A549 (cell line): ENCODE data around the gene HOXB1. TPM values are rescaled to one million over a fixed set of nuclear protein-coding genes. Genes with fewer than 3 reads are reported as not detected.

Source experiments
- ATAC-seq, 2 experiments: fragments of 200-7000 bp in 1 of 2; fragments of >200 bp in 1 of 2; cut with Nextera tagmentation in 1 of 2; cut with Tn5 transposase in 1 of 2; 3 replicates each; pipeline versions ENCODE4 v1.8.0 to v1.9.1; 2018 to 2020; ENCODE audit warnings: mild to moderate bottlenecking in 1 of 2, moderate library complexity in 1 of 2
- CTCF ChIA-PET: fragments of 300-600 bp; sonication (Branson Sonifier 250); formaldehyde crosslinking; extraction: SDS; loops from one replicate; lab custom pipeline; 2021; ENCODE audit warnings: antibody characterized with exemption, inconsistent platforms; lab: Yijun Ruan, JAX
- POLR2A ChIA-PET: fragments of 350-600 bp; formaldehyde crosslinking; extraction: SDS; loops from one replicate; lab custom pipeline; 2021; ENCODE audit warnings: antibody characterized with exemption, inconsistent platforms; lab: Yijun Ruan, JAX
- DNase-seq, 2 experiments: peaks; one replicate each; pipeline versions ENCODE4 v3.0.0 to v3.0.0-alpha.2; 2011 to 2016; ENCODE audit warnings: low read depth in 1 of 2, low spot score in 1 of 2
- FAIRE-seq: peaks from 2 replicates; lab custom pipeline; 2011; peaks lifted over from hg19 to GRCh38; lab: Jason Lieb, UNC
- H3K27ac ChIP-seq, 2 experiments: fragments of >200 bp; sonication (Bioruptor Twin); formaldehyde crosslinking; 3 replicates each; pipeline ENCODE4 v1.5.1; 2016 to 2017
- H3K4me1 ChIP-seq: fragments of >200 bp; sonication (Bioruptor Twin); formaldehyde crosslinking; 3 replicates; pipeline ENCODE4 v1.6.1; 2016
- H3K4me2 ChIP-seq: fragments of >200 bp; sonication (Bioruptor Twin); formaldehyde crosslinking; 3 replicates; pipeline ENCODE4 v1.6.1; 2016
- H3K4me3 ChIP-seq: fragments of >200 bp; sonication (Bioruptor Twin); formaldehyde crosslinking; 3 replicates; pipeline ENCODE4 v1.5.1; 2016
- H3K9me3 ChIP-seq: fragments of >200 bp; sonication (Bioruptor Twin); formaldehyde crosslinking; 3 replicates; pipeline ENCODE4 v1.6.1; 2016
- ATOH8 ChIP-seq: fragments of 250-450 bp; sonication (Bioruptor Pico); IDR thresholded peaks from 2 replicates; pipeline ENCODE4 v1.5.0; 2020; ENCODE audit warnings: low read depth, mild to moderate bottlenecking, moderate library complexity
- CBX2 ChIP-seq: fragments of 200-600 bp; sonication (generic); IDR thresholded peaks from 2 replicates; pipeline ENCODE4 v1.6.1; 2016; ENCODE audit warnings: low read depth, mild to moderate bottlenecking, borderline replicate concordance
- CBX8 ChIP-seq: fragments of 200-600 bp; sonication (generic); IDR thresholded peaks from 2 replicates; pipeline ENCODE4 v1.6.1; 2016
- CHD4 ChIP-seq: fragments of 200-600 bp; sonication (generic); IDR thresholded peaks from 2 replicates; pipeline ENCODE4 v1.6.1; 2016; ENCODE audit warnings: antibody characterized with exemption, mild to moderate bottlenecking, borderline replicate concordance
- EHF ChIP-seq: fragments of 250-450 bp; sonication (Bioruptor Pico); IDR thresholded peaks from 2 replicates; pipeline ENCODE4 v1.5.0; 2020; ENCODE audit warnings: mild to moderate bottlenecking
- EHMT2 ChIP-seq: fragments of 200-600 bp; sonication (generic); IDR thresholded peaks from 2 replicates; pipeline ENCODE4 v1.6.1; 2016; ENCODE audit warnings: antibody characterized with exemption, low read depth, mild to moderate bottlenecking, moderate library complexity
- ELK1 ChIP-seq: fragments of 150-350 bp; IDR thresholded peaks from 2 replicates; pipeline ENCODE4 v1.6.1; 2014; ENCODE audit warnings: low read depth, mild to moderate bottlenecking, low read length
- ESRRA ChIP-seq: fragments of 150-350 bp; IDR thresholded peaks from 2 replicates; pipeline ENCODE4 v1.6.1; 2014; ENCODE audit warnings: mild to moderate bottlenecking, low read length, borderline replicate concordance
- FOXS1 ChIP-seq: fragments of 250-450 bp; sonication (Bioruptor Pico); IDR thresholded peaks from 2 replicates; pipeline ENCODE4 v1.5.0; 2020; ENCODE audit warnings: mild to moderate bottlenecking, moderate library complexity
- HEYL ChIP-seq: fragments of 250-450 bp; sonication (Bioruptor Pico); IDR thresholded peaks from 2 replicates; pipeline ENCODE4 v1.8.0; 2021; ENCODE audit warnings: mild to moderate bottlenecking, moderate library complexity
- HOXB13 ChIP-seq: fragments of 250-450 bp; sonication (Bioruptor Pico); IDR thresholded peaks from 2 replicates; pipeline ENCODE4 v1.5.0; 2020; ENCODE audit warnings: low read depth, mild to moderate bottlenecking, moderate library complexity
- JUNB ChIP-seq: fragments of >200 bp; sonication (Bioruptor Twin); formaldehyde crosslinking; IDR thresholded peaks from 2 replicates; pipeline ENCODE4 v1.6.1; 2016
- KDM1A ChIP-seq: fragments of 200-600 bp; sonication (generic); IDR thresholded peaks from 2 replicates; pipeline ENCODE4 v1.6.1; 2016; ENCODE audit warnings: low read depth, mild to moderate bottlenecking
- MAFK ChIP-seq: fragments of 450-650 bp; IDR thresholded peaks from 2 replicates; pipeline ENCODE4 v1.6.1; 2014; ENCODE audit not compliant: partially characterized antibody
- MAZ ChIP-seq: fragments of 150-350 bp; IDR thresholded peaks from 2 replicates; pipeline ENCODE4 v1.6.1; 2014; ENCODE audit warnings: antibody characterized with exemption, low read depth, low read length, borderline replicate concordance
- MYC ChIP-seq: IDR thresholded peaks from 2 replicates; pipeline ENCODE4 v1.6.1; 2012; ENCODE audit warnings: mild to moderate bottlenecking, inconsistent platforms, low read length, improper control_type of control experiment, borderline replicate concordance
- NPAS2 ChIP-seq: fragments of 250-450 bp; sonication (Bioruptor Pico); IDR thresholded peaks from 2 replicates; pipeline ENCODE4 v1.8.0; 2022; ENCODE audit warnings: mild to moderate bottlenecking, moderate library complexity, borderline replicate concordance
- RARB ChIP-seq: fragments of 250-450 bp; sonication (Bioruptor Pico); IDR thresholded peaks from 2 replicates; pipeline ENCODE4 v1.8.0; 2021; ENCODE audit warnings: mild to moderate bottlenecking, moderate library complexity
- USF2 ChIP-seq: fragments of 450-650 bp; IDR thresholded peaks from 2 replicates; pipeline ENCODE4 v1.6.1; 2014; ENCODE audit warnings: antibody characterized with exemption
- WGBS: methylation state at CpG from one replicate; pipeline ENCODE4 v1.1.6; 2017; ENCODE audit errors: missing lambda C conversion rate; 5-methylcytosine and 5-hydroxymethylcytosine counted together
- polyA plus RNA-seq, 4 experiments: library from polyadenylated mRNA; depleted of rRNA in 3 of 4; stranded (reverse); fragments of >200 nt; fragmentation: RNase III in 1 of 4; extraction: RNeasy Plus Mini Kit Qiagen cat#74134 plus additional on column Dnase treatment in 1 of 4; gene quantifications; 2 replicates in 3 of 4; 3 replicates in 1 of 4; pipeline ENCODE4 v1.2.3, GENCODE V29; 2011 to 2017
- TF ChIP-seq, protein P1 (sequence below): fragments of 250-450 bp; sonication (Bioruptor Pico); IDR thresholded peaks from 2 replicates; pipeline ENCODE4 v1.5.0; 2021; ENCODE audit warnings: mild to moderate bottlenecking, moderate library complexity, borderline replicate concordance

The HOXB1 gene
- polyA plus RNA-seq, 2 of the 4 experiments (the other 2 are of a cell fraction) = not detected

DNA sequence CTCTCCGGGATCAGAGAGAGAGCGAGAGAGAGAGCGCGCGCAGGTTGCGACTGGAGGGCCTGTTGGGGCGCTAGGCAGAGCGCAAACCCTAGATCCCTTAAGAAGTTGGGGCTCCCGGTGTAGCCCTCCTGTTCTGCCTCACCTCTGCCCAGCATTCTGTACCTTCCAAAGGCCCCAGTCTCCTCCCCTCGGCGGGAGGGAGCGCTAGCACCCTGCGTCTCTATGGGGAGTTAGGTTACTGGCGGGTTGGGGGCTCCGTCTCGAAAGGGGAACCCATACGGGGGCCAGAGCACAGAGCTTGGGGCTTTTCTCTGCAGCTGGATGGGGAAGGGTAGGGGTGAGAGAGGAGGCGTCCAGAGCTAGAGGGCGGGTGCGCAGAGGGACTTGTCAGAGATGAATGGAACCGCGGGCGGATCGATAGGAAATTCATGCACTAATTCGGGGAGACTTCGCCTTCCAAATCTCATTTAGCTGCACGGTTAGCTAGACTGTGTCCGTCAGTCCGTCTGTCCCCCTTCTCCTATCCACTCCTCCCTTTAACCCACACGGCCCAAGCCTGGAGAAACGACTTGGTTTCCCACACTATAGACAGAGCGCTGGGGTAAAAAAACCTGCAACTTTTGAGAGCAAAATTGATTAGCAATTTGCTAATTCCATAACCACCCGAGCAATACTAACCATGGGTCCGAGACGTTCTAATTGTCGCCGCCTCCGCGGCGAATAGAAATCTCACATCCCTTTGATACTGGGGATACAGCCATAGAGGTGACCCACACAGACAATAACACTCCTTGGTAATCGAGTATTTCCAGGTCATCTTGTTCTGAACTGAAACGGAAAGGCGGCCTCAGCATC, 48.0 kb upstream of the HOXB1 start (continued):
- no peak for TF ChIP-seq RARB (CRISPR knock-in tag)
- TF ChIP-seq MAZ = no peak

GRCh38 chr17:48577946-48578615, 47.3 kb upstream of the HOXB1 start, which contains the start of gene HOXB4:
Gene HOXB4 (minus strand): TSS chr17:48578350. CDS start chr17:48578319, 31 bp downstream.
- H3K4me3 ChIP-seq = no peak within 1 kb of the TSS
- peak within 1 kb of the TSS; percentile 36 for H3K4me2 ChIP-seq
- DNase-seq (no peak), ATAC-seq (no peak), FAIRE-seq (no peak)
- H3K9me3 ChIP-seq = no peaks in the 10 kb centered on the region
- no peak for TF ChIP-seq KDM1A
- TF ChIP-seq JUNB = no peak
- TF ChIP-seq CBX2 = no peak
- TF ChIP-seq, protein P1, sequence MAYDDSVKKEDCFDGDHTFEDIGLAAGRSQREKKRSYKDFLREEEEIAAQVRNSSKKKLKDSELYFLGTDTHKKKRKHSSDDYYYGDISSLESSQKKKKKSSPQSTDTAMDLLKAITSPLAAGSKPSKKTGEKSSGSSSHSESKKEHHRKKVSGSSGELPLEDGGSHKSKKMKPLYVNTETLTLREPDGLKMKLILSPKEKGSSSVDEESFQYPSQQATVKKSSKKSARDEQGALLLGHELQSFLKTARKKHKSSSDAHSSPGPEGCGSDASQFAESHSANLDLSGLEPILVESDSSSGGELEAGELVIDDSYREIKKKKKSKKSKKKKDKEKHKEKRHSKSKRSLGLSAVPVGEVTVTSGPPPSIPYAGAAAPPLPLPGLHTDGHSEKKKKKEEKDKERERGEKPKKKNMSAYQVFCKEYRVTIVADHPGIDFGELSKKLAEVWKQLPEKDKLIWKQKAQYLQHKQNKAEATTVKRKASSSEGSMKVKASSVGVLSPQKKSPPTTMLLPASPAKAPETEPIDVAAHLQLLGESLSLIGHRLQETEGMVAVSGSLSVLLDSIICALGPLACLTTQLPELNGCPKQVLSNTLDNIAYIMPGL = no peak
- no peak for TF ChIP-seq MAFK
- TF ChIP-seq MYC = no peak
- no peak for TF ChIP-seq CHD4
- TF ChIP-seq EHMT2 = no peak
- no peak for TF ChIP-seq ESRRA
- TF ChIP-seq RARB (CRISPR knock-in tag) = no peak
- peak within 1 kb of the TSS in 1 of 2 experiments; percentile 31; a peak in 2 of 6 replicates for H3K27ac ChIP-seq
- ChIA-PET CTCF (interaction anchor here (1.0 kb wide), 1 partner anchor 225 kb away, joined by 3 read pairs; no protein-coding TSS in a partner anchor), POLR2A (no interaction called here)
- 95% methylated on average over 43 of the region's 58 CpGs for WGBS
- peaks cover 16% of the 10 kb centered on the region for H3K4me1 ChIP-seq

DNA sequence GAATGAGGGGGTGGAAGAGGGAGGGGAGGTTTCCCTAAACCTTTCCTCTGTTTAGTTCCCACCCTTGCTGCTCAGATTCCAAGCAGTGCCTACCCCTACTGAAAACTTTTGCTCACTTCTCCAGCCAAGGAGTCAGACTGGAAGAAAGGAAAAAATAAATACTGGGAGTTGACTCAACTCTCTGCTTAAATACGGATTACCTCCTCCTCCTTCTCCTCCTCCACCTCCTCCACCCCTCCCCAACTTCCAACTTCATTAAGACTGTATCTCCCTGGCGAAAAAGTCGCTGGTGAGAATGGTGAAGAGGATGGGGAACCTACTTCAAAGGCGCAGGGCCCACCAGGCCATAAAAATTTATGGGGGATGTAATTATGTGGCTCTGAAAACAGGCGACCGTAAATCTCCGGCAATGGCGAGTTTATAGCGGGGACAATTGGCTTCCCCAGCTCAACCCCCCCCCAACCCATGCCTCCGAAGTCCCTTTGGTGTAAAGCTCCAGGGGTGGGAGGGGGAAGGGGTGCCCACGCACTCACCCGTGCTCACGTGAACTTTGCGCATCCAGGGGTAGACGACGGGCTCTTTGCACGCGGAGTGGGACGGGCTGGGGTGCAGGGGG, 46.6 kb upstream of the HOXB1 start:
- FAIRE-seq (no peak), ATAC-seq (no peak), DNase-seq (no peak)
- WGBS = 90% methylated on average over 19 of the region's 19 CpGs
- POLR2A ChIA-PET = no interaction called here
- Histone ChIP-seq H3K4me3 (no peak overlapping the region), H3K9me3 (no peaks in the 10 kb centered on the region), H3K4me1 (peaks cover 16% of the 10 kb centered on the region), H3K27ac (peak overlapping the region in 1 of 2 experiments; percentile 31; a peak in 2 of 6 replicates), H3K4me2 (peak overlapping the region; percentile 36)
- CTCF ChIA-PET = no interaction called here
- TF ChIP-seq MAZ = no peak
- no peak for TF ChIP-seq HEYL
- no peak for TF ChIP-seq FOXS1
- TF ChIP-seq HOXB13 = no peak
- no peak for TF ChIP-seq NPAS2 (CRISPR knock-in tag)
- no peak for TF ChIP-seq ESRRA
- no peak for TF ChIP-seq EHF (CRISPR knock-in tag)
- TF ChIP-seq ELK1 = no peak
- TF ChIP-seq CBX8 = no peak
- no peak for TF ChIP-seq ATOH8 (CRISPR knock-in tag)
- no peak for TF ChIP-seq EHMT2
- no peak for TF ChIP-seq USF2
